GM12878 (cell line): ENCODE measurements around the gene SYNGR4.

Source experiments
- TF ChIP-seq, protein P1 (sequence below): fragments of 450-650 bp; formaldehyde crosslinking; IDR thresholded peaks from 2 replicates; pipeline ENCODE4 v1.5.0; 2022; ENCODE audit warnings: mild to moderate bottlenecking, missing genetic modification characterization
- TF ChIP-seq, protein P2 (sequence below): IDR thresholded peaks from 2 replicates; pipeline ENCODE4 v1.6.1; 2011; ENCODE audit warnings: borderline replicate concordance, low read depth, mild to moderate bottlenecking, moderate library complexity, low read length; ENCODE audit not compliant: insufficient read depth, poor library complexity, severe bottlenecking

DNA sequence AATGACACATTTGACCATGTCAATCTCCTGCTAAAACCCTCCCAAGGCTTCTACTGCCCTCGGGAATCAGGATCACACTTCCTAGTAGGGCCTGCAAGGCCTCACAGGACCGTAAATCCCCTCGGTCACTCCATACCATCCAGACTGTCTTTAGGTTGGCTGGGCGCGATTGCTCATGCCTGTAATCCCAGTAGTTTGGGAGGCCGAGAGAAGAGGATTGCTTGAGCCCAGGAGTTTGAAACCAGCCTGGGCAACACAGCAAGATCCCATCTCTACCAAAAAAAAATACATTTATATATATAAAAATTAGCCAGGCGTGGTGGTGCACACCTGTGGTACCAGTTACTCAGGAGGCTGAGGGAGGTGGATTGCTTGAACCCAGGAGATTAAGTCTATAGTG is 15.4 kb upstream of the SYNGR4 start:
- TF ChIP-seq, protein P1, sequence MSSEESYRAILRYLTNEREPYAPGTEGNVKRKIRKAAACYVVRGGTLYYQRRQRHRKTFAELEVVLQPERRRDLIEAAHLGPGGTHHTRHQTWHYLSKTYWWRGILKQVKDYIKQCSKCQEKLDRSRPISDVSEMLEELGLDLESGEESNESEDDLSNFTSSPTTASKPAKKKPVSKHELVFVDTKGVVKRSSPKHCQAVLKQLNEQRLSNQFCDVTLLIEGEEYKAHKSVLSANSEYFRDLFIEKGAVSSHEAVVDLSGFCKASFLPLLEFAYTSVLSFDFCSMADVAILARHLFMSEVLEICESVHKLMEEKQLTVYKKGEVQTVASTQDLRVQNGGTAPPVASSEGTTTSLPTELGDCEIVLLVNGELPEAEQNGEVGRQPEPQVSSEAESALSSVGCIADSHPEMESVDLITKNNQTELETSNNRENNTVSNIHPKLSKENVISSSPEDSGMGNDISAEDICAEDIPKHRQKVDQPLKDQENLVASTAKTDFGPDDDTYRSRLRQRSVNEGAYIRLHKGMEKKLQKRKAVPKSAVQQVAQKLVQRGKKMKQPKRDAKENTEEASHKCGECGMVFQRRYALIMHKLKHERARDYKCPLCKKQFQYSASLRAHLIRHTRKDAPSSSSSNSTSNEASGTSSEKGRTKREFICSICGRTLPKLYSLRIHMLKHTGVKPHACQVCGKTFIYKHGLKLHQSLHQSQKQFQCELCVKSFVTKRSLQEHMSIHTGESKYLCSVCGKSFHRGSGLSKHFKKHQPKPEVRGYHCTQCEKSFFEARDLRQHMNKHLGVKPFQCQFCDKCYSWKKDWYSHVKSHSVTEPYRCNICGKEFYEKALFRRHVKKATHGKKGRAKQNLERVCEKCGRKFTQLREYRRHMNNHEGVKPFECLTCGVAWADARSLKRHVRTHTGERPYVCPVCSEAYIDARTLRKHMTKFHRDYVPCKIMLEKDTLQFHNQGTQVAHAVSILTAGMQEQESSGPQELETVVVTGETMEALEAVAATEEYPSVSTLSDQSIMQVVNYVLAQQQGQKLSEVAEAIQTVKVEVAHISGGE (CRISPR knock-in tag): no peak
- TF ChIP-seq, protein P2, sequence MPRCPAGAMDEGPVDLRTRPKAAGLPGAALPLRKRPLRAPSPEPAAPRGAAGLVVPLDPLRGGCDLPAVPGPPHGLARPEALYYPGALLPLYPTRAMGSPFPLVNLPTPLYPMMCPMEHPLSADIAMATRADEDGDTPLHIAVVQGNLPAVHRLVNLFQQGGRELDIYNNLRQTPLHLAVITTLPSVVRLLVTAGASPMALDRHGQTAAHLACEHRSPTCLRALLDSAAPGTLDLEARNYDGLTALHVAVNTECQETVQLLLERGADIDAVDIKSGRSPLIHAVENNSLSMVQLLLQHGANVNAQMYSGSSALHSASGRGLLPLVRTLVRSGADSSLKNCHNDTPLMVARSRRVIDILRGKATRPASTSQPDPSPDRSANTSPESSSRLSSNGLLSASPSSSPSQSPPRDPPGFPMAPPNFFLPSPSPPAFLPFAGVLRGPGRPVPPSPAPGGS: no peak
